HG02759 (cell line): ENCODE measurements around the gene CRYAB.
"Not testable (repeated sequence)": the region's sequence is repeated elsewhere in the genome, so short reads cannot be mapped to it uniquely, and the experiment has no call there.

Experiments
- ATAC-seq: cut with Tn5 transposase; IDR thresholded peaks from one replicate; pipeline ENCODE4 v1.9.1; 2021; ENCODE audit warnings: mild to moderate bottlenecking, moderate library complexity; ENCODE audit not compliant: unreplicated experiment

CRYAB gene

DNA sequence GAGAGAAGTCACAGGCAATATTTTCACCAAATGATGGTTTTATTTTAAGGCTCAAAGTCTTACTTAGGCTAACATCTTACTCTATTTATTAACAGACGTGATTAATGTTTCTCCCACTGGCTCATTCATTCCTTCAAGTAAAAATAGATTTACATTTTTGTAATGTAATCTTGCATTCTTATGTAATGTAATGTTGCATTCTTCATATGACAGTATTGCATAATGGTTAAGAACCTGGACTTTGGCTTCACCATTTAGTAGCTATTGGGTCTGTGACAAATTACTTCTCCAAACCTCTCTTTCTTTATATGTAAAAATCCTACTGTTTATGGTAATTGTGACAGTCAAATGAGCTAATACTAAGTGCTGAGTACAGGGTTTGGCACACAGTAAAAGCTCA lies 22.3 kb upstream of the CRYAB start:
- ATAC-seq, result no peak

DNA sequence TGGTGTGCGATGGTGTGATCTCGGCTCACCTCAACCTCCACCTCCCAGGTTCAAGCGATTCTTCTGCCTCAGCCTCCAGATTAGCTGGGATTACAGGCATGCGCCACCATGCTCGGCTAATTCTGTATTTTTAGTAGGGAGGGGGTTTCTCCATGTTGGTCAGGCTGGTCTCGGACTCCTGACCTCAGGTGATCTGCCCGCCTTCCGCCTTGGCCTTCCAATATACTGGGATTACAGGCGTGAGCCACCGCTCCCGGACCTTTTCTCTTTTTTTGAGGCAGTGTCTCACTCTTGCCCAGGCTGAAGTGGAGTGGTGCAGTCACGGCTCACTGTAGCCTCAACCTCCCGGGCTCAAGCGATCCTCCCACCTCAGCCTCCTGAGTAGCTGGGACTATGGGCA lies 21.6 kb upstream of the CRYAB start:
- not testable (repeated sequence) for ATAC-seq

DNA sequence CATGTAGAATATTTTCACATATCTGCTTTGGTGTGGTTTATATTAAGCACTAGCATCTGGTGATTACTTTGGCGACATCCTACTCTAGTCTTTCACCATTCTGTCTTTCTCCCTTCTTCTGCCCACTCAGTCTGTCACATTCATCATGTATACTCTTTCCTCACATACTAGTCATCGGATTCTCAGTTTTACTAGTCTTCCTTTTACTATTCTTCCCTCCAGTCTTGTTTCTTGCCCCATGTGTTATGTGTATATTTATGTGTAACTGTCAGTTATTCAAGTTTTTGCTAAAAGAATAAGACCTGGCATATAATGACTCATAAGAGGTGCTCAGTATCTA lies 21.0 kb upstream of the CRYAB start:
- no peak for ATAC-seq

DNA sequence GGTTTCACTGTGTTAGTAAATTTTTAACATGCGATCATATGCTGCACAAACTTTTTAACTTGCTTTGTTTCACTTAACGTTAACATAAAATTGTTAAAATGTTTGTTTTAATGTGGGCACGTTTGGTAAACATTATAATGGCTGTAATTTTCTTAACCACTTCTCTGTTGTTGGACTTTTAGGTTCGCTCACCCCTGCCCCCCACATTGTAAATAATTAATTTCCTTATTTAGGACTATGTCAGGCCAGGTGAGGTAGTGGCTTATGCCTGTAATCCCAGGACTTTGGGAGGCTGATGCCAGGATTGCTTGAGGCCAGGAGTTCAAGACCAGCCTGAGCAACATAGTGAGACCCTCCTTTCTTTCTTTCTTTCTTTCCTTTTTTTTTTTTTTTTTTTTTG lies 18.9 kb upstream of the CRYAB start:
- no peak for ATAC-seq

DNA sequence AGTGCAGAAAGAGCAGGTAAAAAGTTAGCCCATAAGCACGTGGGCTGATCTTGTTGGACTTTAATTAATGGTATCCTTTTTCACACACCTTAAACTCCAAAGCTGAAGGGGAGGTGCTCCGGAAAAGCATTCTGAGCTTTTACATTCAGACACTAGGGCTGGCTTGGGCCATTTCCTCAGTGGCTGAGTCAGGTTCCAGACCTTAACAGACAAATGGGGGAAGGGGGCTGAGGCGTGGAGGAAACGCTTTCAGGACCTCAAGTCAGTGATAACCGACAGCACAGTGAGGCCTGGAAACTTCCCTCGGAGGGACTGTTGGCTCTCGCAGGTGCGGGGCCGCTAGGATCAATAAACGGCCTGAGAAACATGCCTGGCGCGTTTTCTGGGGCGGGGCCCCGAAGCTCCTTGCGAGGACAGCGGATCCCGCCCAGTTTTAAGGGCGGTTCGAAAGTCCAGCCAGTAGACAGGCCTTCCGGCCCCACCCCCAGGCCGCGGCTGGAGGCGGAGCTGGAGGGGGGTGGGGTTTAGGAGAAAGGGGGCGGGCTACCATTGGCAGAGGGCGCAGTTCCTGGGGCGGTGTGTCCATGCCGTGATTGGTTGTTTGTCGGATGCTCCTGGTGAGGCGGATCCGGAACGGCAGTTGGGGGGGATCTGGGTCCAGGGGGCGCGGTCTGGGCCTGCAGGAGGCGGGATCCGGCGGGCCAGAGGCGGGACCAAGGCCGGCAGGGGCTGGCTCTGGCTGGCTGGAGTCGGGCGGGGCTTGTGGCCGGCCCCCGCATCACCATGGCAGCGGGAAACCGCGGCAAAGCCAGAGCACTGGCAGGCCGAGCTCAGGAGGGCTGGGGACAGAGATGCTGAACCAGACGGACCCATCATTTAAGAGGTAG lies 15.2 kb upstream of the CRYAB start:
- ATAC-seq, result peak; percentile 93

DNA sequence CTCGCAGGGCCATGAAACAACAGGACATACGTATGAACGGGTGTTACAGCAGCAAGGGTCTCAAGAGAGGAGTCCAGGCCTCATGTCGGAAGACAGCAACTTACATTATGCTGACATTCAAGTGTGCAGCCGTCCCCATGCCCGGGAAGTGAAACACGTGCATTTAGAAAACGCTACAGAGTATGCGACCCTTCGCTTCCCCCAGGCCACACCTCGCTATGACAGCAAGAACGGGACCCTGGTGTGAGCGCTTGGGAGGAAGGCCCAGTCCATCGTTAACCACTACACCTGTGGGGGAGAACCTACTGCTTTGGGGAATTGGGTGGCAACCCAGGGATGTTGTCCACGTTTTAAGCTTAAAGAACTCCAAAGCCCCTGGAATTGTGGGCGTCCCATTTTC lies 14.4 kb upstream of the CRYAB start:
- ATAC-seq, result no peak

DNA sequence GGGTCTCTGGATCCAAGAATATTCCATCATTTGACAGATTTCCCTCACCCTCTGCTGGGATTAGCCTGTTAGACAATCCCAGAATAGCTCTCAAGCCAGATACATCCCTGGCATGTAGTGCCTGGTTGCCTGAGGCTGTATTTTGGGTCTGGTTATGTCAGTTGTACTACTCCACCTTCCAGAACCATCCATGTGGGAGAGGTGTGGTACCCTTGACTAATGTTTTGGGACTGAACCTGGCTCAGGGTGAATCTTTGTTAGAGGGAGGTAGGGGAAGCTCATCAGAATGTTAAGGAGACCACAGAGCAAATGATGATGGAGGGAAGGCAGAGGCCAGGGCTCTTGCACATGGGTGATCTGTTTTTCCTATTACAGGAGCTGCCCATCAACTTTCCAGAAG lies 12.4 kb upstream of the CRYAB start:
- ATAC-seq, result no peak

DNA sequence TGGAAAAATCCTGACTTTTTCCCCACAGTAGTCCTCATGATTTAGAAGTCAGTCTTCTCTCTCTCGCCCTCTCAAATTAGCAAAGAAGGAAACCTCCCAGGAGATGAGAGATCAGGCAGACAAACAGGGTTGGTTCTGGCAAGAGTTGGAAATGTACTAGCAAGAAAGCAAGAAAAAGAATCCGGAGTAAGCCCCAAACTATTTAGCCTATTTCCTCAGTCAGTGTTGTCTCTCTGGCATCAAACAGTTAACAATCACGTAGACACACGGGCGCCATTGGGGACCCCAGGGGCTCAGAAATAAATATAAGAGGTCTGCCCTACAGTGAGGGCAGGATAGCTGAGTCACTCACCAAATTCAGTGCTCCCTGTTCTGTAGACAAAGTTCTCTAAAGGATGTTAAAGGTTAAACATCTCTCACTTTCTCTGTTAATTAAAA lies 11.8 kb upstream of the CRYAB start:
- no peak for ATAC-seq

DNA sequence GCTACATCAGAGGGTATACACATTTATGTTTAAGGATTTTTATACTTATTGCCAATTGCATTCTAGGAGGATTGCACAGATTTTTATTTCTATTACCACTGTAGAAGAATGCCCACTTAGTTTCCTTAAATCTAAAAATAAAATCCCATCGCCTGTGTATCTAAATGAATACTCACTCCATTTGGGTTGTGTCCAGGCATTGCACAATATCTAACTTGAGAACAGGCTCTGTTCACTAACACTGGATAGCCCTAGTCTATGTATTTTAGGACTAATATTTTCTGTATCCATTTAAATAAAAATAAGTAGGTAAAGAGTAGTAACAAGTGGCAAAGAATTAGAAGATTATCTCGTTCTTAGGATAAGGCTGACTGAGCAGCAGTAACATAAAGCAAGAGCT lies 11.2 kb upstream of the CRYAB start:
- ATAC-seq, result no peak

DNA sequence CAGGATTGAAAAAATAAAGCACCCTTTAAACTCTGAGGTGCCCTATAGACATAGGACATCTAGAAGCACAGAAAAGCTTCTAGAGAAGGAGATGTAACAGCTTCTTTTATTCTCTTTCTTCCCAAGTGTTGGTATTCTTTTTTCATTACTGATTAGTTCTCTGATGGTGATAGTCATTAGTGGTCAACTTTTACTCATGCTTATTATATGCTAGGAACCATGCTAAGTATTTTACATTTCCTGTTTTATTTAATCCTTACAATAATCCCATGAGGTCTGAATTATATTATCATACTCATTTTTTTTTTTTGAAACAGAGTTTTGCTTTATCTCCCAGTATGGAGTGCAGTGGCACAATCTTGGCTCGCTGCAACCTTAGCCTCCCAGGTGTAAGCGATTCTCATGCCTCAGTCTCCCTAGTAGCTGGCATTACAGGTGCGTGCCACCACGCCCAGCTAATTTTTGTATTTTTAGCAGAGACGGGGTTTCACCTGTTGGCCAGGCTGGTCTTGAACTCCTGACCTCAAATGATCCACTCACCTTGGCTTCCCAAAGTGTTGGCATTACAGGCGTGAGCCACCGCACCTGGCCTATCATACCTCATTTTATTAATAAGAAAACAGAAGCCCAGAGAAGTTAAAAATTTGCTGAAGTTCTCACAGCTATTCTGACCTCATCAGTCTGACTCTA lies 10.1 kb upstream of the CRYAB start:
- ATAC-seq, result no peak

DNA sequence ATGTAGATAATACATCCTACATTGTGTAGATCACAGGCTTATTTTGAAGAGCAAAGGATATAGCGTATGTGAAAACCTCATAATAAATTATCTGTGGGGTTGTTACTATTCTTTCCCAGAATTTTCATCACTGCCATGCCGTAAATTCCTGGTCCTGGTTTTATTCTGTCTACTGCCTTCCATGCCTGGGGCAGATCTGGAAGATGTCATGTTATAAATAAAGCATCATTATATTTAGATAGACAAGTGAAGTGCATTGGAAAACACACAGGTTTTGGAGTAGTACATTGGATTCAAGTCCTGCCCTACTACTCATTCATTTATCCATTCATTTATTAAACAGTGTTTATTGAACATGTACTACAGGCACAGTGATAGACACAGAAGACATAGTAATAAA lies 9.3 kb upstream of the CRYAB start:
- no peak for ATAC-seq

DNA sequence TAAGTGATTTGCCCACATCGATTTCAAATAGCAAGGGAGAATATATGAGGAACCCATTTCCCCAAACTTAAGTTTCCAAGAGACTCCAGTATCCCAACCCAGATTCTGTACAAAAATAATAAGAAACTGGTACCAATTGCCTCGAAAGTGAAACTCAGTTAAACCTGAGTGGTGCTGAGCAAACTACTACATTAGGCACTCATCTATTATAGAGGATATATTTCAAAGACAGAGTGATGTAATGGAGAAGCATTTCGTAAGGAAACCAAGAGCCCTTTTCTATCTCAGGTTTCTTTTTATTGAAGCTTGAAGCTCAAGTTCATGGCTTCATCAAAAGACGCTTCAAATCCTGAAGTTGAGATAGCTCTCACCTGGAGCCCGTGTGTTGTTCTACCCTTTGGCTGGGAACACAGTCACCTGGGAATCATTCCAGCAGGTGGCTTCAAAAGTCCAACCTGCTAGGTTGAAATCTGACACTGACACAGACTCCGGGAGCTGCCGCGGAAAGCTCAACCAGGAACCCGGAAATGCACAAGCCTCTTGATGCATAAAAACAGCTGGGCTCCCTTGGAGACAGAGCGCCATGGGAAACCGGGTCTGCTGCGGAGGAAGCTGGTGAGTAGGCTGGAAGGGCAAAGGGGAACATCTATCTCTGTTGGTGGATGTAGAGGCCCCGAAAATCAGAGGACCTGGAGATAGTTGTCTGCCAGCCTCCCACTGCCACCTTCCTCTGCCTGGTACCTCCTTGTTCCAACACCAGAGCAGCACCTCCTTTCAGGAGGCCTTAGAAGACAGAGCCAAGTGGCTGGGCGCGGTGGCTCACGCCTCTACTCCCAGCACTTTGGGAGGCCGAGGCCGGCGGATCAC lies 7.1 kb upstream of the CRYAB start, which contains the start of gene C11orf52:
Gene C11orf52, plus strand, starts transcription at position 524 of the 867 bp plus-strand sequence. Its CDS starts 60 bp downstream, at position 584.
- ATAC-seq, result no peak

DNA sequence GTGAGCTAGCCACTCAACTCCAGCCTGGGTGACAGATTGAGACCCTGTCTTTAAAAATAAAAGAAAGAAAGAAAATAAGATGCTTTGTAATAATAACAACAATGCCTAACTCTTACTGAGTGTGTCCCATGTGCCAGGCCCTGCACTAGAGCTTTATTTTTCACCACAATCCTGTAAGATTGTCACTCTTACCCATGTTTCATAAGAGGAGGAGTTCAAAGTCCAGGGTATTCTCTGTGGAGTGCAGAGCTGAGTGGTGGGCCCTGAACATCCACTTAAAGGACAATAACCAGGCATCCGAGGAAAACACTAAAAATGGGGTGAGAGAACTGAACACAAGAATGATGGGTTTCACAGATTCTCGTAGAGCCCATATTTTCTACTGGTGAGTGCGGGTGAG lies 6.2 kb upstream of the CRYAB start:
- no peak for ATAC-seq

DNA sequence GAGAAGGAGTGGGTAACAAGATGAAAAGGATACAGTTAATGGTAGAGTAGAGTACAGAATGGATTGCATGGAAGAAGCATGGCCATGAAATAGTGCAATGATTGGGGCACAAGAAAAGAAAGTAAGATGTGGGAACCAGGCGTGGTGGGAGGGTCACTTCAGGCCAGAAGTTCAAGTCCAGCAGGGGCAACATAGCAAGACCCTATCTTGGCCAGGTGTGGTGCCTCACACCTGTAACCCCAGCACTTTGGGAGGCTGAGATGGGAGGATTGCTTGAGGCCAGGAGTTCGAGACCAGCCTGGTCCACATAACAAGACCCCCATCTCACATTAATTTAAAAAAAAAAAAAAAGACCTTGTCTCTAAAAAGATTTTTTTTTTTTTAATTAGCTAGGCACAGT lies 5.7 kb upstream of the CRYAB start:
- ATAC-seq, result no peak

DNA sequence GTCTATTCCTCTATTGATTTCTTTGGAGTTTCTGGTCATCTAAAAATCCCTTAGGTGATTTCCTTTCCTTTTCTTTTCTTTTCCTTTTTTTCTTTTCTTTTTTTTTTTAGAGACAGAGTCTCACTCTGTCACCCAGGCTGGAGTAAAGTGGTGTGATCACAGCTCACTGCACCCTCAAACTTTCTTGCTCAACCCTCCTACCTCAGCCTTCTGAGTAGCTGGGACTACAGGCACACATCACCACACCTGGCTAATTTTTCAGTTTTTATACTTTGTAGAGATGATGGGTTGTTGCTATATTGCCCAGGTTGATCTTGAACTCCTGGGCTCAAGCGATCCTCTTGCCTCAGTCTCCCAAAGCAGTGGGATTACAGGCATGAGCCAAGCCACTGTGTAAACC lies 5.2 kb upstream of the CRYAB start:
- no peak for ATAC-seq

DNA sequence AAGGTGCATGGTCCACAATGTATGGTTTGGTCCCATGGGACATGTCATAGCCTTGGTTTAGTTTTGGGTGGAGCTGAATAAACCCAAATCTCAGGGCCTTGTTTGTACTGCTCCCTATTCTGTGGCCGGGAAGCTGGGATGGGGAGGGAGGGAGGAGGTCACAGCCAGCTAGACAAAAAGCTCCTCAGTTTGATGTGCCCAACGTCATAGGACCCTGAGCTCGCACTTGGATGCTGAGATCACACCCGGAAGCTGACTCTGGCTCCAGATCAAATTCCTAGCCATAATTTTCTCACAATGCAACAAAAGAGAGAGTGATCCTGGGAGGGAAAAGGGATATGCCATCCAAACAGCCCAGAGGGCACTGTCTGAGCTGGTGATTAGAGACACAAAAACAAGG lies 2.4 kb upstream of the CRYAB start:
- ATAC-seq, result no peak

DNA sequence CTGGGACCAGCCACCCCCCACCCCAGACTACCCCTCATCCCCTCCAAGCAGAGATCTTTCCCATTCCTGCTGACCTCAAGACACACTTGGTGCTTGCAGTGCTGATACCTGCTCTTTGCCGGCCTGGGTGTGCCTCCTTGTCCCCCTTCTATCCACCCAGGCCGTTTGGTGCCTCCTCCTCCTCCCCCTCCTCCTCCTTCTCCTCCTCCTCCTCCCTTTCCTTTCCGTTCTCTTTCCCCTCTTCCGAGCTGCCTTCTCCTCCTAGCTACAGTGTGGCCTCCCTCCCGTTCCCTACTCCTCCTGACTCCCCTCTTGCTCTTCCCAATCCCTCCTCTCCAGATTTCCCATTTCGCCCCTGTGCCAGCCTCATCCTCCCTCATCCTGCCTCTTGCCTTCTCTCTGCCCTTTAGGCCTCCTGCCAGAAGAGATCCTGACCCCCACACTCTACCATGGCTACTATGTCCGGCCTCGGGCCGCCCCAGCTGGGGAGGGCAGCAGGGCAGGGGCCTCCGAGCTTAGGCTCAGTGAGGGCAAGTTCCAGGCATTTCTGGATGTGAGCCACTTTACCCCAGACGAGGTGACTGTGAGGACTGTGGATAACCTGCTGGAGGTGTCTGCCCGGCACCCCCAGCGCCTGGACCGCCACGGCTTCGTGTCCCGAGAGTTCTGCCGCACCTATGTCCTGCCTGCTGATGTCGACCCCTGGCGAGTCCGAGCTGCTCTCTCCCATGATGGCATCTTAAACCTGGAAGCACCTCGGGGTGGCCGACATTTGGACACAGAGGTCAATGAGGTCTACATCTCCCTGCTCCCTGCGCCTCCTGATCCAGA lies 1.7 kb upstream of the CRYAB start:
- ATAC-seq, result no peak

DNA sequence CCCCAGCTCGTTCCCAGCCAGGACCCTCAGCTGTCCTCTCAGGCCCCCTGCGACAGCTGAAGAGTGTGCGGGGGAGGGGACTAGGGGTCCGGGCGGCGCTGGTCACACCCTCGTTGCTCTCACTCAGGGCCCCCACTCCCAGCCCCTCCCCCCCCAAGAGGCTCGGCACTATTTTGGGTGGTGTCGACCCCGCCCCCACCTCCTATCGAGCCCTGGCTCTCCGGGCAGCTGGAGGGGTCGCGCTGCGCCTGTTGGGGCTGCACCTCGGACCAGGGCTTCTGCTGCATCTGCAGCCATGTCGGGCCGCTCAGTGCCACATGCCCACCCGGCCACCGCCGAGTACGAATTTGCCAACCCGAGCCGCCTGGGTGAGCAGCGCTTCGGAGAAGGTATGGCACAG lies 965 bp upstream of the CRYAB start, which contains the start of gene HSPB2:
Gene HSPB2, plus strand, starts transcription at position 200 of the 400 bp plus-strand sequence. Its CDS starts 96 bp downstream, at position 296.
- ATAC-seq, result no peak

DNA sequence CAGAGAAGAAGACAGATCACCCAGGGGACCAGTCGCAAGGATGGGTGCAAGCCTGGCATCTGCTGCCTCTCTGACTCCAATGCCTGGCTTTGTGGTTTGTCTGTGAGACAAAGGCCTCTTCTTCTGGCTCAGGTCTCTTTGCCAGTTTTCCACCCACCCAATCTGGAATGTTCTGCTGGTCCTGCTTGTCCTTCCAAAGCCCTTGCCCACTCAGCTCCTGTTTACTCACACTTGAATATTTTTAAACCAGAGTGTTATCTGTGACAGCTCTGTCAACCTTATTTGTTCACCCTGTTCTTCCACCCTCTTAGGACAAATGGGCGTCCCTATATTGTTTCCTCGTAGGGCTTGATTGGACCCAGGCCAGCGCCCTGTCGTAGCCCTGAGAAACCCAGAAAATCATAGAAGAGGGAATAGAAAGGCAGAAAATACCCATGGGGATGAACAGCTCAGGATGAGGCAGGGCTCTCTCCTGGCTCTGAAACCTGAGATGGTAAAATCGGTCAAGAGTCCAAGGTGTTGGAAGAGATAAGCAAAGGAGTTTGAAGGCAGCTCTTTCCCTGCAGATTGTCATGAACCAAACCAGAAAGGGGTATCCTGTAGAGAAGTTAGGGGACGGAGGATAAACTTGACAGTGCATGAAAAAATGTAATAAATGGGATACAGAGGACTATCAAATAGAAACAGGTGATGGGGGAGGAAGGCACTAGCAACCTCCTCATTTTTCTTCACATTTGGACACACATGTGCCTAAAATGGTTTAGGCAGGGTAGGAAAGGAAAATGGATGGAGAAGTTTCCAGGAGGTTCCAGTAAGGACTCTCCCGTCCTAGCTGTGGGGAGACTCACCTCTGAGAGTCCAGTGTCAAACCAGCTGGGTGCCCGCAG lies 651 bp downstream of the CRYAB start:
- no peak for ATAC-seq
